Measurements from ENCODE around the gene KLC3.

Gene KLC3

DNA sequence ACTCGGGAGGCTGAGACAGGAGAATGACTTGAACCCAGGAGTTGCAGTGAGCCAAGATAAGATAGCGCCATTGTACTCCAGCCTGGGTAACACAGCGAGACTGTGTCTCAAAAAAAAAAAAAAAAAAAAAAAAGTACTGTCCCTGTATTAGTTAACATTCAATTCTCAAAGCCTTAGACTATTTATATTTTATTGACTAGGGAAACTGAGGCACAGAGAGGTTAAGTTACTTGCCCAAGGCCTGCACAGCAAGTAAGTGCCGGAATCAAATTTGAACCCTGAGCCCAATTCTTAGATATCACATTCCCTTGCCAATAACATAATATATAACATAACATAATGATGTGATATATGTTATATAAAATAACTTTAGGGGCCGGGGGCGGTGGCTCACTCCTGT is 921 bp upstream of the KLC3 start:
- no peak overlapping the region for H3K9ac ChIP-seq (ENCODE audit: low read length)
- H3K27me3 ChIP-seq (ENCODE audit: control insufficient read depth, insufficient read depth, low read length), result peaks cover 32% of the 10 kb centered on the region
- no peaks in the 10 kb centered on the region for H3K4me1 ChIP-seq (ENCODE audit: control insufficient read depth, low read depth, low read length)
- no peak overlapping the region for H3K4me3 ChIP-seq (ENCODE audit: low read length)
- H3K9me3 ChIP-seq (ENCODE audit: control insufficient read depth, low read depth, low read length), result no peaks in the 10 kb centered on the region
- no peaks in the 10 kb centered on the region for H3K36me3 ChIP-seq (ENCODE audit: control insufficient read depth, low read depth, low read length)
- H3K27ac ChIP-seq (ENCODE audit: low read length), result no peak overlapping the region

DNA sequence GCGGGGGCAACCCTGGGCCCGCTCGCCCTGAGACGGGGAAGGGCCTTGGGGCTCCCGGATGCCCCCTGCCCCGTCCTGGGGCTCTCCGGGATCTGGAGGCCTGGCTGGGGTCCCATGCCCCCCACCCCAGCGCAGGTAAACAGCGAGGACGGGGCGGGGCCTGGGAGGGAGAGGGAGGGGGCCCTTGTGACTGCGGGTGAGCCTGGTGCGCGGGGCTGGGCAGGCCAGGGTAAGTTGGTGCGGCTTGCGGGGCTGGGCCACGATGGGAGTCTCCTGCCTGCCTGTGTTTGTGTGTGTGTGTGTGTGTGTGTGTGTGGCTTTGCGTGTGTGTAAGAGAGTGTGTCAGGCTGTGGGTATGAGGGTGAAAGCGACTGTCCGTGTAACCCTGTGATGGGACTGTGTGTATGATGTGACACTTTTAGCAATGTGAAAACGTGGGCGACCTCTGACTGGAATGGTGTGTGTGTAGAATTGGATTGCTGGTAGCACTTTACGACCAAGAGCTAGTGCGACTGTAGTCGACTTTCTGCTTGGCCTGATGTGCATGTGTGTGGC is 426 bp downstream of the KLC3 start:
- H3K4me1 ChIP-seq (ENCODE audit: control insufficient read depth, low read depth, low read length), result no peaks in the 10 kb centered on the region
- no peak overlapping the region for H3K27ac ChIP-seq (ENCODE audit: low read length)
- H3K4me3 ChIP-seq (ENCODE audit: low read length), result peak overlapping the region; percentile 56
- peaks cover 32% of the 10 kb centered on the region for H3K27me3 ChIP-seq (ENCODE audit: control insufficient read depth, insufficient read depth, low read length)
- no peak overlapping the region for H3K9ac ChIP-seq (ENCODE audit: low read length)
- H3K36me3 ChIP-seq (ENCODE audit: control insufficient read depth, low read depth, low read length), result no peaks in the 10 kb centered on the region
- no peaks in the 10 kb centered on the region for H3K9me3 ChIP-seq (ENCODE audit: control insufficient read depth, low read depth, low read length)

DNA sequence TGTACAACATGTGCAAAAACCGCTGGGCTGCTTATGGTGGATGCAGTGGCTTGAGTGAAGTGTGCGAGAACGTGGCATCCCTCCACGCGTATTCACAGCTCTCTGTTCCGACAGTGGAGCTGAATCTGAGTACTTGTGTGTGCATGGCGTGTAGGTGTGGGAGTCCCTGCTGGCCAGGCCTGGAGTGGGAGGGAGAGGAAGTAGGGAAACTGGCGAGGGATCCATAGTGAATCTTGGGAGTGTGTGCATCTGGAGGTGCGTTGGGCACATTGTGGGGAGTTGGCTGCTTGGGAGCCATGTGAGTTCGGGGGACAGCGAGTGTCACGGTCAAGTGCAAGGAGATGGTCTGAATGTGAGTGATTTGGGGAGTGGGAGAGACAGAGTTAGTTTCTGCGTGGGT is 2.4 kb downstream of the KLC3 start:
- Histone ChIP-seq H3K36me3 (ENCODE audit: control insufficient read depth, low read depth, low read length) (no peaks in the 10 kb centered on the region), H3K9ac (ENCODE audit: low read length) (no peak overlapping the region), H3K9me3 (ENCODE audit: control insufficient read depth, low read depth, low read length) (no peaks in the 10 kb centered on the region), H3K27me3 (ENCODE audit: control insufficient read depth, insufficient read depth, low read length) (peaks cover 32% of the 10 kb centered on the region), H3K27ac (ENCODE audit: low read length) (no peak overlapping the region), H3K4me1 (ENCODE audit: control insufficient read depth, low read depth, low read length) (no peaks in the 10 kb centered on the region), H3K4me3 (ENCODE audit: low read length) (no peak overlapping the region)

GRCh38 chr19:45344621-45345505 is 4.3 kb downstream of the KLC3 start:
- H3K4me1 ChIP-seq (ENCODE audit: control insufficient read depth, low read depth, low read length), result no peaks in the 10 kb centered on the region
- H3K27me3 ChIP-seq (ENCODE audit: control insufficient read depth, insufficient read depth, low read length), result peaks cover 28% of the 10 kb centered on the region
- H3K36me3 ChIP-seq (ENCODE audit: control insufficient read depth, low read depth, low read length), result peaks cover 2% of the 10 kb centered on the region
- no peak overlapping the region for H3K27ac ChIP-seq (ENCODE audit: low read length)
- H3K9ac ChIP-seq (ENCODE audit: low read length), result no peak overlapping the region
- no peaks in the 10 kb centered on the region for H3K9me3 ChIP-seq (ENCODE audit: control insufficient read depth, low read depth, low read length)
- H3K4me3 ChIP-seq (ENCODE audit: low read length), result no peak overlapping the region

GRCh38 chr19:45345506-45345860 is 4.9 kb downstream of the KLC3 start:
- Histone ChIP-seq H3K27me3 (ENCODE audit: control insufficient read depth, insufficient read depth, low read length) (peaks cover 23% of the 10 kb centered on the region), H3K9ac (ENCODE audit: low read length) (no peak overlapping the region), H3K9me3 (ENCODE audit: control insufficient read depth, low read depth, low read length) (no peaks in the 10 kb centered on the region), H3K27ac (ENCODE audit: low read length) (no peak overlapping the region), H3K4me1 (ENCODE audit: control insufficient read depth, low read depth, low read length) (no peaks in the 10 kb centered on the region), H3K36me3 (ENCODE audit: control insufficient read depth, low read depth, low read length) (peaks cover 9% of the 10 kb centered on the region), H3K4me3 (ENCODE audit: low read length) (no peak overlapping the region)

- Histone ChIP-seq H3K9me3 (ENCODE audit: control insufficient read depth, low read depth, low read length) (no peaks in the 10 kb centered on the region), H3K4me1 (ENCODE audit: control insufficient read depth, low read depth, low read length) (no peaks in the 10 kb centered on the region), H3K36me3 (ENCODE audit: control insufficient read depth, low read depth, low read length) (peaks cover 17% of the 10 kb centered on the region), H3K27ac (ENCODE audit: low read length) (no peak overlapping the region), H3K9ac (ENCODE audit: low read length) (no peak overlapping the region), H3K4me3 (ENCODE audit: low read length) (no peak overlapping the region), H3K27me3 (ENCODE audit: control insufficient read depth, insufficient read depth, low read length) (peaks cover 15% of the 10 kb centered on the region)
These were observed 5.9 kb downstream of the KLC3 start for GRCh38 chr19:45346449-45346848.

- Histone ChIP-seq H3K36me3 (ENCODE audit: control insufficient read depth, low read depth, low read length) (peaks cover 30% of the 10 kb centered on the region), H3K27me3 (ENCODE audit: control insufficient read depth, insufficient read depth, low read length) (peaks cover 2% of the 10 kb centered on the region), H3K4me1 (ENCODE audit: control insufficient read depth, low read depth, low read length) (no peaks in the 10 kb centered on the region), H3K9ac (ENCODE audit: low read length) (no peak overlapping the region), H3K9me3 (ENCODE audit: control insufficient read depth, low read depth, low read length) (no peaks in the 10 kb centered on the region), H3K27ac (ENCODE audit: low read length) (no peak overlapping the region), H3K4me3 (ENCODE audit: low read length) (no peak overlapping the region)
These were observed 7.2 kb downstream of the KLC3 start for GRCh38 chr19:45347570-45348366.

DNA sequence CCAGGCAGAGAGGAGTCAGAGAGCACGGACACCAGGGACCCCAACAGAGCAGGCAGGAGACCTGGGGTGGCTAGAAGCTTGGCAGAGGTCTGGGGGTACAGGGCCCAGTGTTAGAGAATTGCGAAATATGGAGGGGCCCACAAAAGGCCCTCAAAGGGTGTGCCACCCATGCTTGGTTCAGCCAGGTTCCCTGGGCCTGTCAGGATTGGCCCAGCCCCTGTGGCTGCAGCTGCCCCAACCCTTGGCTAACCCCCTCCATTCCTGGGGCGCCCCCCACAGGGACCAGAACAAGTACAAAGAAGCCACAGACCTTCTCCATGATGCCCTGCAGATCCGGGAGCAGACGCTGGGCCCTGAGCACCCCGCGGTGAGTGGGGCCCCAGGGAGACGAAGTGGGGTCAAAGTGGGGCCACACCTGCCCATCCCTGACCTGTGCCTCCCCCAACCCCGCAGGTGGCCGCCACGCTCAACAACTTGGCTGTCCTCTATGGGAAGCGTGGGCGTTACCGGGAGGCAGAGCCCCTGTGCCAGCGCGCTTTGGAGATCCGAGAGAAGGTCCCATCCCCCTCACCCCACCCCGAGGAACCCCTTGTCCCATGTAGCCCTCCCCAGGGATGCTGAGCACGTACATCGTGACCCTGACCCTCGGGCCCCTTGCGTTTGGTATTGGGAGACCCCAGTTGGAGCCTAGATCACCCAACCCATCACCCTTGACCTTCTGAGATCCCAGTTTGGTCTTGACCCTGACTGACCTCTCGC is 8.0 kb downstream of the KLC3 start:
- no peak overlapping the region for H3K27ac ChIP-seq (ENCODE audit: low read length)

DNA sequence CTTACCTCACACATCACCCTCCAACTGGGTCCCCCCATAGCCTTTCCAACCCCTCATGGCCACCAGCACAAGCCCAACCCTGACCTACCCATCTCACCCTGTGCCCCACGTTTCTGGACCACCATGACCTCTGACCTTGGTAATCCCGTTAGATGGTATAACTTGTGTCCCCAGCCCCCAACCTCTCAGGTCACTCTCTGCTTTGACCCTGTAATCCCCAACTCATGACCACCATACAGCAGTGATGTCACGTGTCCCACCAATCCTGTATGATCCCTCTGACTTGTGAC is 8.5 kb downstream of the KLC3 start:
- Histone ChIP-seq H3K4me1 (ENCODE audit: control insufficient read depth, low read depth, low read length) (no peaks in the 10 kb centered on the region), H3K9me3 (ENCODE audit: control insufficient read depth, low read depth, low read length) (no peaks in the 10 kb centered on the region), H3K36me3 (ENCODE audit: control insufficient read depth, low read depth, low read length) (peaks cover 42% of the 10 kb centered on the region), H3K4me3 (ENCODE audit: low read length) (no peak overlapping the region), H3K27me3 (ENCODE audit: control insufficient read depth, insufficient read depth, low read length) (no peaks in the 10 kb centered on the region), H3K9ac (ENCODE audit: low read length) (no peak overlapping the region), H3K27ac (ENCODE audit: low read length) (no peak overlapping the region)

More for the DNA sequence above, 8.0 kb downstream of the KLC3 start:
- no peak overlapping the region for H3K9ac ChIP-seq (ENCODE audit: low read length)
- no peak overlapping the region for H3K4me3 ChIP-seq (ENCODE audit: low read length)
- no peaks in the 10 kb centered on the region for H3K27me3 ChIP-seq (ENCODE audit: control insufficient read depth, insufficient read depth, low read length)
- peaks cover 37% of the 10 kb centered on the region for H3K36me3 ChIP-seq (ENCODE audit: control insufficient read depth, low read depth, low read length)
- no peaks in the 10 kb centered on the region for H3K4me1 ChIP-seq (ENCODE audit: control insufficient read depth, low read depth, low read length)
- no peaks in the 10 kb centered on the region for H3K9me3 ChIP-seq (ENCODE audit: control insufficient read depth, low read depth, low read length)

DNA sequence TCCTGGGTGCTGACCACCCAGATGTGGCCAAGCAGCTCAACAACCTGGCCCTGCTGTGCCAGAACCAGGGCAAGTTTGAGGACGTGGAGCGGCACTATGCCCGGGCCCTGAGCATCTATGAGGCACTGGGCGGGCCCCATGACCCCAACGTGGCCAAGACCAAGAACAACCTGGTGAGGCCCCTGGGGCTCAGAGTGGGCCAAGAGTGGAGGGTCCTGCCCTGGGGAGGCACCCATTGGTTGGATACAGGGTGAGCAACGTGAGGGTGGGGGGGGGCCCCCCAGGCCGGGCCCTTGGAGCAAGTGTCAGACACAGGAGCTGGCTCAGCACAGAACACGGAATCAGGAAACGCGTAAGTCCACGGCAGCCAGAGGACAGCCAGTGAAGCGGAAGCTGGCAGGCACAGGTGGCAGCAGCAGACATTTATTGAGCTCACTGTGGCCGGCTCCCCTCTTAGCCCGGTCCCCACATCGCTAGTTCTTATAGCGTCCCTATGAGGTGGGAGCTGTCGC is 8.9 kb downstream of the KLC3 start:
- Histone ChIP-seq H3K9ac (ENCODE audit: low read length) (no peak overlapping the region), H3K36me3 (ENCODE audit: control insufficient read depth, low read depth, low read length) (peaks cover 46% of the 10 kb centered on the region), H3K4me3 (ENCODE audit: low read length) (no peak overlapping the region)

GRCh38 chr19:45350477-45351058 is 10.0 kb downstream of the KLC3 start:
- no peaks in the 10 kb centered on the region for H3K9me3 ChIP-seq (ENCODE audit: control insufficient read depth, low read depth, low read length)
- H3K36me3 ChIP-seq (ENCODE audit: control insufficient read depth, low read depth, low read length), result peaks cover 55% of the 10 kb centered on the region
- H3K9ac ChIP-seq (ENCODE audit: low read length), result no peak overlapping the region
- H3K27me3 ChIP-seq (ENCODE audit: control insufficient read depth, insufficient read depth, low read length), result no peaks in the 10 kb centered on the region
- H3K27ac ChIP-seq (ENCODE audit: low read length), result no peak overlapping the region
- no peaks in the 10 kb centered on the region for H3K4me1 ChIP-seq (ENCODE audit: control insufficient read depth, low read depth, low read length)
- H3K4me3 ChIP-seq (ENCODE audit: low read length), result no peak overlapping the region

More for the DNA sequence above, 8.9 kb downstream of the KLC3 start:
- Histone ChIP-seq H3K4me1 (ENCODE audit: control insufficient read depth, low read depth, low read length) (no peaks in the 10 kb centered on the region), H3K27me3 (ENCODE audit: control insufficient read depth, insufficient read depth, low read length) (no peaks in the 10 kb centered on the region), H3K9me3 (ENCODE audit: control insufficient read depth, low read depth, low read length) (no peaks in the 10 kb centered on the region), H3K27ac (ENCODE audit: low read length) (no peak overlapping the region)
